Posterior vena cava (tissue), 2 donors: ENCODE results near the gene HSPB1. TPM values are rescaled to one million over a fixed set of nuclear protein-coding genes. Genes with fewer than 3 reads are reported as not detected.
A peak's percentile ranks its signal among the peaks of the same experiment; 100 is the strongest.
"Not testable (repeated sequence)": the region's sequence is repeated elsewhere in the genome, so short reads cannot be mapped to it uniquely, and the experiment has no call there.

ENCODE experiments used
- DNase-seq: peaks from one replicate; pipeline ENCODE4 v3.0.0-alpha.2; 2020; ENCODE audit warnings: low spot score
- intact Hi-C, 2 donors: fragments of 100-400 bp; cut with DNase I; formaldehyde crosslinking; loops; one replicate each; pipeline versions ENCODE4 v1.14.1 to v1.14.2; 2022 to 2023
- total RNA-seq, 2 donors: library from RNA; stranded (reverse); fragmentation: NEBNext Ultra II Directional; extraction: Animal tissue kit (Norgen Biotek cat#: 25700); gene quantifications; one replicate each; pipeline ENCODE4 v1.2.1, GENCODE V29; 2021
- donor health status: DM: yes; HTN: yes; CAD: no.
- donor health status: DM: yes; HTN: yes; CAD: no.

HSPB1 gene
- total RNA-seq, 2 donors from 2014 or later, result 2,473 to 2,747 TPM

- intact Hi-C loops, result no loop called here
- DNase-seq, result no peak
Measured at GRCh38 chr7:76296743-76297740, 5.4 kb upstream of the HSPB1 start.

DNA sequence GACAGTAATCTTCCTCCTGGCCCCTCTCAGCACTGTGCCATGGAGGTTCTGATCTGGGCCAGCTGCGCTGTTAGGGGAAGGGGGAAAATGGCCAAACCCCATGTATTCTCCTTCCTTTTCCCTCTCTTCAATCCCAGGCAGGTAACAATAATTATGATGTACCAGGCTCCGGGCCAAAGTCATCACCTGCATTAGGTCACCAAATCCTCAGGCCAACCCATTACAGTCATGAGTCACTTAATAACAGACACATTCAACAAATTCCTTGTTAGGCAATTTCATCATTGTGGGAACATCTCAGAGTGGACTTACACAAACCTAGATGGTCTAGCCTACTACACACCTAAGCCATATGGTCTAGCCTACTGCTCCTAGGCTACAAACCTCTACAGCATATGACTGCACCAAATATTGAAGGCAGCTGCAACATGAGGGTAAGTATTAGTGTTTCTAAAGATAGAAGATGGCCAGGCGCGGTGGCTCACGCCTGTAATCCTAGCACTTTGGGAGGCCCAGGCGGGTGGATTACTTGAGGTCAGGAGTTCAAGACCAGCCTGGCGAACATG, 2.2 kb upstream of the HSPB1 start:
- intact Hi-C loops, result no loop called here
- DNase-seq, result no peak

GRCh38 chr7:76301000-76301399, 1.5 kb upstream of the HSPB1 start:
- intact Hi-C loops, result no loop called here
- no peak for DNase-seq

- peak; percentile 96 for DNase-seq
- intact Hi-C loops, result no loop called here
Measured at GRCh38 chr7:76303202-76304147, 1.0 kb downstream of the HSPB1 start.

GRCh38 chr7:76304888-76305375, 2.5 kb downstream of the HSPB1 start:
- peak; percentile 81 for DNase-seq
- intact Hi-C loops, result no loop called here

- intact Hi-C loops, DNase-seq: not testable (repeated sequence)
Measured at GRCh38 chr7:76308874-76309273, 6.4 kb downstream of the HSPB1 start.

DNA sequence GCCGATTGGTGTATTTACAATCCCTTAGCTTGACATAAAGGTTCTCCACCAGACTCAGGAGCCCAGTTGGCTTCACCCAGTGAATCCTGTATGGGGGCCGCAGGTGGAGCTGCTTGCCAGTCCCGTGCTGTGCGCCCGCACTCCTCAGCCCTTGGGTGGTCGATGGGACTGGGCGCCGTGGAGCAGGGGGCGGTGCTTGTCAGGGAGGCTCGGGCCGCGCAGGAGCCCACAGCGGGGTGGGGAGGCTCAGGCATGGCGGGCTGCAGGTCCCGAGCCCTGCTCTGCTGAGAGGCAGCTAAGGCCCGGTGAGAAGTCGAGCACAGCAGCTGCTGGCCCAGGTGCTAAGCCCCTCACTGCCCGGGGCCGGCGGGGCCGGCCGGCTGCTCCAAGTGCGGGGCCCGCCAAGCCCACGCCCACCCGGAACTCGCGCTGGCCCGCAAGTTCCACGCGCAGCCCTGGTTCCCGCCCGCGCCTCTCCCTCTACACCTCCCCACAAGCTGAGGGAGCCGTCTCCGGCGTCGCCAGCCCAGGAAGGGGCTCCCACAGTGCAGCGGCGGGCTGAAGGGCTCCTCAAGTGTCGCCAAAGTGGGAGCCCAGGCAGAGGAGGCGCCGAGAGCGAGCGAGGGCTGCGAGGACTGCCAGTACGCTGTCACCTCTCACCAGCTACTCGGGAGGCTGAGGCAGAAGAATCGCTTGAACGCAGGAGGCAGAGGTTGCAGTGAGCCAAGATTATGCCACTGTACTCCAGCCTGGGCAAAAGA, 7.0 kb downstream of the HSPB1 start:
- DNase-seq, intact Hi-C loops: not testable (repeated sequence)

DNA sequence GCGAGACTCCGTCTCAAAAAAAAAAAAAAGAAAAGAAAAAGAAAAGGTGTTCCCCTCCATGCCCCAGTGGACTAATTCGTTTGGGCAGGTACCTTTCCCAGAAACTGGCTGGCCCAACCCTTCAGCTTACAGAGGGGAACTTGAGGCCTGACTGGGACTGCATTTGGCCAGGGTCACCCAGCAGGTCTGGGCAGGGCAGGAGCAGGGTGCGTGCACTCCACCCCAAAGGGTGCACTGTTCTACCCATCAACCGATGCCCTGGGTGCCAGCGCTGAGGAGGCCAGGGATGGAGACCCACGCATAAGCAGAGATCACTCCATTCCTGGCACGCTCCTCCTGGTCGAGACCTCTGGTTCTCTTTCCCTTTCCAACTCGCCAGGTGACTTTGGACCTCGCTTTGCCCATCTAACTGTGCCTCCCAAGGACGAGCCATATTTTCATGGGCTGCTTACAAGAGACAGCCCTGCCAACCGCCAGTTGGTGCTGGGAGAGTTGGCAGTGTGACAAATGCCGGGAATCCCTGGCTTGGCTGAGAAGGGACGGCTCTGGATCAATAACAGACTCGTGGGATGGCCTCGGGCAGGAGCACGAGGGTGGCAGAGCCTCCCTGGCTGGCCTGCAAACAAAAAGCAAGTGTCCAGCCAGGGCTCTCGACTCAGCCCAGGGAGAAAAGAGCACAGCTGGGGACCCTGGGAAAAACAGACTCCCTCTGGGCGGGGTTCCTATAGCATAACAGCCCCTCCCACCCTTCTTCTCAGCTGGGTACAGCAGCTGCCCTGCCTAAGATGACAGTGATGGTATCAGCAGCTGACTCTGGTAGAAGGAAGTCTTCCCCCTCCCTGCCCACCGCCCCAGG, 7.9 kb downstream of the HSPB1 start:
- intact Hi-C loops, result no loop called here
- no peak for DNase-seq

DNA sequence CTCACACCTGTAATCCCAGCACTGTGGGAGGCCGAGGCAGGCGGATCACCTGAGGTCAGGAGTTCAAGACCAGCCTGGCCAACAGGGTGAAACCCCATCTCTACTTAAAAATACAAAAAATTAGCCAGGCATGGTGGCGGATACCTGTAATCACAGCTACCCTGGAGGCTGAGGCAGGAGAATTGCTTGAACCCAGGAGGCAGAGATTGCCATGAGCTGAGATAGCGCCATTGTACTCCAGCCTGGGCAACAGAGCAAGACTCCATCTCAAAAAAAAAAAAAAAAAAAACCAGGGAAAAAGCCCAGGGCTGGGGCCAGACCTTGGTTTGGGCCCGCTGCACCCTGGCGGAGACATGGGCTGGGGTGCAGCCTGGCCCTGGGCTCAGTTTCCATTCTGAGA, 9.4 kb downstream of the HSPB1 start:
- intact Hi-C loops, DNase-seq: not testable (repeated sequence)

GRCh38 chr7:76314042-76314721, 11.7 kb downstream of the HSPB1 start:
- peak; percentile 99 for DNase-seq
- intact Hi-C loops, result loop anchor here (2.0 kb wide), 3 partner anchors 23 to 135 kb away; no protein-coding TSS in a partner anchor

GRCh38 chr7:76314740-76315139, 12.3 kb downstream of the HSPB1 start:
- intact Hi-C loops, result loop anchor here (2.0 kb wide), 3 partner anchors 24 to 136 kb away; no protein-coding TSS in a partner anchor
- not testable (repeated sequence) for DNase-seq

DNA sequence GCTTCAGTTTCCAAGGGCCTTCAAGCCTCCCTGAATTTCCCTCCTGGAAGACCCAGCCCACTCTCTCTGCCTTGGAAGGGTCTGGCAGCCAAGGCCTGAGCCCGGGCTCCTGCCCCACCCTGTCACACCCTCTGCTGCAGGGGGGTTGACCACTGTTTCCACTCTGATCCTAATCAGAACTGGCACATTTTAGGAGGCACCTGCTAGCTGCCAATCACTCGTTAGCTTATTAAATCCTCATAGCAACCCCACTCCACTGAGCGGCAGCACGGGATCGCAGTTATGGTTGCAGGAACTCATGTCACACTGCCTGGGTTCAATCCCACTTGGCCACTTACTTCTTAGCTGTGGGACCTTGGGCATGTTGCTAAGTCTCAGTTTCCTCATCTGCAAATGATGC, 12.9 kb downstream of the HSPB1 start:
- no peak for DNase-seq
- intact Hi-C loops, result loop anchor here (2.0 kb wide), 3 partner anchors 25 to 137 kb away; no protein-coding TSS in a partner anchor

GRCh38 chr7:76316984-76317781, 14.7 kb downstream of the HSPB1 start:
- intact Hi-C loops, result no loop called here
- DNase-seq, result peak; percentile 3

GRCh38 chr7:76317782-76318487, 15.5 kb downstream of the HSPB1 start:
- DNase-seq, result peak; percentile 99
- intact Hi-C loops, result no loop called here

DNA sequence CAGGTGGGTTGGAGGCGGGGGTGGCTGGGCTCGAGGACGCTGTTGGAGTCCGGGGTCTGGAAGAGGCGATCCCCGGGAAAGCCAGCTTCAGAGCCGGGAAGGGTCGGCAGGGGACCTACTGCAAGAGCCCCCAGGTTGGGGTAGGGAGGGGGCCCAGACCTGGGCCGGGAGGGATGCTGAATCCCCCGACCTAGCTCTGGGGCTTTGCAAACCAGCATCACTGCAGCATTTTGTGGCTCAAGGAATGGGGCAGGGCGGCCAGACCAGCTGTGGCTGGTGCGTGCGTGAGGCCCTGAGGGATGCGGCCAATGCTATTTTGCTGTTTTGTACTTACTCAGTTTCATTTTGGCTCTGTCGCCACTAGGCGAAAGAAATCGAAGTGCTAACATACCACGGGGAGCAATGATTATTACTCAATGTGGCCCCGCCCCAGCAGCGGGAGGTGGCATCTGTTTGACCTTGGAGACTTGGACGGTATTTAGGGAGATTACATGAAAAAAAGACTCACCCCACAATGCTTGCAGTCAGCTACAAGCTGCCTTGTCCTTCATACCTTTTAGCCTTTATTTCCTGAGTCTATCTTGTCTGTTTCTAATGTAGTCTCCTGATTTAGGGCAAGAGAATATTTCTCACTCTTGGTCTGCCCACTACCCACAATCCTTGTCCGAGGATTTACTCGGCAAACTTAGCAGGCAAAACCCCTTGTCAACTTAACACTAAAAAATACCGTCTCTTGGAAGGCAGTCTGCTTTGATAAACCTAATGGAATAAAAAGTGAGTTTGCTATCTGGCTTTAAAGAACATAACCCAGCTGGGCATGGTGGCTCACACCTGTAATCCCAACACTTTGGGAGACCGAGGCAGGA, 16.2 kb downstream of the HSPB1 start:
- DNase-seq, result peak; percentile 94

More for the DNA sequence above, 16.2 kb downstream of the HSPB1 start:
- intact Hi-C loops, result no loop called here
